Iris pigment epithelial cell (primary cell): ENCODE data around the gene MAP7.
"Not testable (repeated sequence)": the region's sequence is repeated elsewhere in the genome, so short reads cannot be mapped to it uniquely, and the experiment has no call there.

Experiments used
- DNase-seq: peaks from one replicate; pipeline ENCODE4 v3.0.0-alpha.2; 2011; ENCODE audit warnings: low read depth

Gene MAP7

GRCh38 chr6:136383268-136383937 lies 166.8 kb downstream of the MAP7 start:
- no peak for DNase-seq

- DNase-seq = no peak
Observed at GRCh38 chr6:136382676-136383252, 167.5 kb downstream of the MAP7 start.

GRCh38 chr6:136378888-136379287 lies 171.3 kb downstream of the MAP7 start:
- DNase-seq = peak; percentile 5

GRCh38 chr6:136375836-136376235 lies 174.4 kb downstream of the MAP7 start:
- not testable (repeated sequence) for DNase-seq

- DNase-seq = peak; percentile 3
Observed at GRCh38 chr6:136371959-136372358, 178.3 kb downstream of the MAP7 start.

- DNase-seq = no peak
Observed at GRCh38 chr6:136370988-136371728, 179.1 kb downstream of the MAP7 start.

GRCh38 chr6:136365776-136366354 lies 184.4 kb downstream of the MAP7 start:
- DNase-seq = no peak

GRCh38 chr6:136362421-136363356 lies 187.5 kb downstream of the MAP7 start:
- no peak for DNase-seq

- no peak for DNase-seq
Observed at GRCh38 chr6:136361787-136362186, 188.4 kb downstream of the MAP7 start.

- no peak for DNase-seq
Observed at GRCh38 chr6:136360783-136361182, 189.4 kb downstream of the MAP7 start.

- no peak for DNase-seq
Observed at GRCh38 chr6:136359851-136360250, 190.4 kb downstream of the MAP7 start.

GRCh38 chr6:136351518-136352110 lies 198.6 kb downstream of the MAP7 start:
- no peak for DNase-seq

GRCh38 chr6:136350914-136351313 lies 199.3 kb downstream of the MAP7 start:
- DNase-seq = no peak

- peak; percentile 17 for DNase-seq
Observed at GRCh38 chr6:136347847-136348246, 202.4 kb downstream of the MAP7 start.

GRCh38 chr6:136345145-136345544 lies 205.1 kb downstream of the MAP7 start:
- no peak for DNase-seq

- peak; percentile 84 for DNase-seq
Observed at GRCh38 chr6:136344420-136344819, 205.8 kb downstream of the MAP7 start.

- no peak for DNase-seq
Observed at GRCh38 chr6:136343700-136344099, 206.5 kb downstream of the MAP7 start.

GRCh38 chr6:136343275-136343674 lies 206.9 kb downstream of the MAP7 start:
- no peak for DNase-seq

- no peak for DNase-seq
Observed at GRCh38 chr6:136341967-136342366, 208.3 kb downstream of the MAP7 start.

- no peak for DNase-seq
Observed at GRCh38 chr6:136341367-136341766, 208.9 kb downstream of the MAP7 start.

GRCh38 chr6:136338486-136338885 lies 211.7 kb downstream of the MAP7 start:
- no peak for DNase-seq
